Ovary (tissue), 9 donors: ENCODE data around the gene SDK1. TPM values are rescaled to one million over a fixed set of nuclear protein-coding genes. Genes with fewer than 3 reads are reported as not detected.

Experiments used
- DNase-seq, 5 donors: peaks; one replicate each; pipeline ENCODE4 v3.0.0-alpha.2; 2019 to 2020
- H3K27ac ChIP-seq, 2 donors: fragments of 200-600 bp; one replicate each; pipeline versions ENCODE4 v1.5.1 to v1.8.0; 2019 to 2022
- H3K27me3 ChIP-seq: fragments of 200-600 bp; one replicate; pipeline ENCODE4 v1.8.0; 2022
- H3K36me3 ChIP-seq: fragments of 200-600 bp; sonication (generic); one replicate; pipeline ENCODE4 v1.5.1; 2019
- H3K4me1 ChIP-seq: one replicate; pipeline ENCODE4 v1.8.1; 2013; ENCODE audit warnings: mild to moderate bottlenecking, moderate library complexity; ENCODE audit not compliant: insufficient read depth
- H3K4me3 ChIP-seq: fragments of 200-600 bp; sonication (generic); one replicate; pipeline ENCODE4 v1.5.1; 2017
- H3K9me3 ChIP-seq, 2 donors: fragments of 200-600 bp in 1 of 2; sonication (generic) in 1 of 2; one replicate each; pipeline versions ENCODE4 v1.5.1 to v1.8.1; 2013 to 2019; ENCODE audit warnings: mild to moderate bottlenecking in 1 of 2, moderate library complexity in 1 of 2
- CTCF ChIP-seq, 3 donors: fragments of 450-650 bp in 2 of 3; fragments of 200-600 bp in 1 of 3; IDR thresholded peaks; one replicate each; pipeline versions ENCODE4 v1.5.1 to v1.8.0; 2016 to 2022; ENCODE audit warnings: antibody characterized with exemption in 3 of 3, mild to moderate bottlenecking in 1 of 3
- EP300 ChIP-seq: sonication (generic); formaldehyde crosslinking; IDR thresholded peaks from one replicate; pipeline ENCODE4 v1.6.1; 2017; ENCODE audit warnings: antibody characterized with exemption
- POLR2A ChIP-seq: fragments of 450-650 bp; IDR thresholded peaks from one replicate; pipeline ENCODE4 v1.6.1; 2017; ENCODE audit warnings: antibody characterized with exemption, mild to moderate bottlenecking, moderate library complexity
- WGBS, 3 donors: extraction: QIAGEN DNeasy Blood & Tissue Kit in 1 of 3; methylation state at CpG; one replicate each; pipeline versions ENCODE4 v1.1.5 to v1.1.7; 2013 to 2017; 5-methylcytosine and 5-hydroxymethylcytosine counted together
- intact Hi-C, 4 donors: fragments of 100-400 bp; cut with DNase I; formaldehyde crosslinking; loops; one replicate each; pipeline versions ENCODE4 v1.11.0 to v1.15.1; 2022 to 2023
- polyA plus RNA-seq, 2 donors: library from polyadenylated mRNA; stranded (reverse); fragments of 200-250 nt in 1 of 2; fragments of 350-450 nt in 1 of 2; fragmentation: Illumina TruSeq in 1 of 2; extraction: RNeasy Lipid Tissue Mini Kit (QIAGEN cat#74804) in 1 of 2; gene quantifications; one replicate each; pipeline ENCODE4 v1.2.3, GENCODE V29; 2013 to 2014
- total RNA-seq, 7 donors: library from RNA; depleted of rRNA in 2 of 7; stranded (reverse); fragments of >200 nt in 2 of 7; fragmentation: NEBNext Ultra II Directional in 3 of 7; extraction: Animal tissue kit (Norgen Biotek cat#: 25700) in 3 of 7; gene quantifications; one replicate each; pipeline versions ENCODE4 v1.1.0 to v1.2.4, GENCODE V29; 2016 to 2023
- donor health status: DM: no; HTN: no; CAD: no; lungs with moderate emphysema.
- donor health status: DM: no; HTN: no; CAD: no.
- donor health status: Bipolar disorder and iron deficiency.
- donor health status: DM: yes; HTN: yes; CAD: no.
- donor health status: DM: no; HTN: no; CAD: no.
- donor health status: DM: yes; HTN: yes; CAD: no.

Gene SDK1
- total and polyA plus RNA-seq, 9 donors, result 1.2 to 13.3 (median 4.4) TPM

DNA sequence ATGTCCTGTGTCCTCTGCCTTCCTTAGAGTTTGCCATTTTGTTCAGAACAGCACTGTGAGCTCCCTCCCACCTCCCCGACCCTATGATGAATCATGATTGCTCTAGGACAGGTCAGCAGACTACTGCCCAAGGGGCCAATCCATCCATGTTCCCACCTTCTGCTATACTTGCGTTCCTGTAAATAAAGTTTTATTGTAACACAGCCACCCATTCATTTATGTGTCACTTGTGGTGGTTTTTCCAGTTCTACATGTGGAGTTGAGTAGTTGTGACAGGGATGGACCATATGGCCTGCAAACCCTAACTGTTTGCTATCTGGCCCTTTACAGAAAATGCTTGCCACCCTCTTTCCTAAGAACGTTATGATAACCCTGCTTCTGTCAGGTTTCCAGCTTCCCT lies 387.8 kb downstream of the SDK1 start:
- intact Hi-C loops, result no loop called here
- Histone ChIP-seq H3K27ac (no peak overlapping the region), H3K27me3 (no peaks in the 10 kb centered on the region), H3K4me3 (no peak overlapping the region), H3K4me1 (no peaks in the 10 kb centered on the region), H3K36me3 (no peaks in the 10 kb centered on the region), H3K9me3 (no peaks in the 10 kb centered on the region)
- no peak for TF ChIP-seq CTCF (IDR thresholded peaks at IDR 0.05)
- TF ChIP-seq EP300, result no peak
- TF ChIP-seq POLR2A, result no peak
- DNase-seq, result no peak
- WGBS, 3 donors, result 75 to 88% (median 81%) methylated on average over 3 of the region's 3 CpGs

GRCh38 chr7:3691478-3692158 lies 390.6 kb downstream of the SDK1 start:
- DNase-seq, result no peak
- intact Hi-C loops, result no loop called here
- Histone ChIP-seq H3K27me3 (no peaks in the 10 kb centered on the region), H3K36me3 (no peaks in the 10 kb centered on the region), H3K27ac (no peak overlapping the region), H3K4me3 (no peak overlapping the region), H3K4me1 (no peaks in the 10 kb centered on the region), H3K9me3 (no peaks in the 10 kb centered on the region)
- TF ChIP-seq EP300, result no peak
- WGBS, 3 donors, result 53 to 65% (median 62%) methylated on average over 5 of the region's 5 CpGs

DNA sequence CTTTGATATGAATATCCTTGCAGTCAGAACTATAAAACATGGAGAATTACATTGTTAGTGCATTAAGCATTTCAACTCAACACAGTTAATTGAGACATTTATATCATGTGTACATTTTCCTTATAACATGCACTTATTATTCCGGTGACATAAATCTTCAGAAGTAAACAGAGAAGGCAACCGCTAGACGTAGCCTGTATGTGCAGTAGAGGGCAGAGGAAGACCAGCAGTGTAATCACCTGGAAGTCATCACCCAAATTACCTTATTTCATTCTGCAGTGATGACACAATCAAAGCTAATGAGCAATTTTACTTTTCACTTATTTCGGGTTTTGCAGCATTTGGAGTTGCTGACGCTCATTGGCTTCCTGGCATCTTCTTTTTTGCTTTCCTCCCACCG lies 394.6 kb downstream of the SDK1 start:
- DNase-seq, result no peak

GRCh38 chr7:3696113-3696512 lies 395.1 kb downstream of the SDK1 start:
- H3K36me3 ChIP-seq, result no peaks in the 10 kb centered on the region
- no peak overlapping the region for H3K4me3 ChIP-seq
- H3K9me3 ChIP-seq, result no peaks in the 10 kb centered on the region
- DNase-seq, result no peak
- TF ChIP-seq CTCF (IDR thresholded peaks at IDR 0.05), result no peak
- no peak for TF ChIP-seq EP300
- TF ChIP-seq POLR2A, result no peak
- H3K27ac ChIP-seq, result no peak overlapping the region
- no peaks in the 10 kb centered on the region for H3K4me1 ChIP-seq
- WGBS, 3 donors, result 90 to 94% (median 92%) methylated on average over 4 of the region's 4 CpGs
- intact Hi-C loops, result no loop called here
- no peaks in the 10 kb centered on the region for H3K27me3 ChIP-seq

More for the DNA sequence above, 394.6 kb downstream of the SDK1 start:
- WGBS, 3 donors, result 87 to 93% (median 91%) methylated on average over 6 of the region's 6 CpGs
- intact Hi-C loops, result no loop called here
- no peaks in the 10 kb centered on the region for H3K36me3 ChIP-seq
- no peak overlapping the region for H3K27ac ChIP-seq
- TF ChIP-seq EP300, result no peak
- TF ChIP-seq CTCF (IDR thresholded peaks at IDR 0.05), result no peak
- no peak for TF ChIP-seq POLR2A
- H3K27me3 ChIP-seq, result no peaks in the 10 kb centered on the region
- H3K9me3 ChIP-seq, result no peaks in the 10 kb centered on the region
- no peaks in the 10 kb centered on the region for H3K4me1 ChIP-seq
- H3K4me3 ChIP-seq, result no peak overlapping the region

DNA sequence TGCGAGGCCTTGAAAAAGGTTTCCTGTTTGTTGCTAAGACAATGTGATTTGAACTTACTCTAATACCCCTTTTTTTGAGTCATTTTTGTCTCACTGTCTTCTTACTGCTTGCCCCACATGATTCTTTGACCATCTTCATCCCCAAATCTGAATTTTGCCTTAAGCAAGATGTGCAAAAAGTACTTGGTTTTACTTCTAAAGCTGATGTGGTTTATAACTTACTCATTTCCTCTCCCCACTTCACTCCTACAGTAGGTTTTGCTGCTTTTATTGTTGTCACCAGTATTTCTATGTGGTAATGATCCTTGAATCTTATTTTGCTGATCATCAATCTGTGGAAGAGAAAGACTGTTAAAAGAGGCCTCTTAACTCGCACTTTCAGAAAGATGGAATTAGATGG lies 396.4 kb downstream of the SDK1 start:
- no peaks in the 10 kb centered on the region for H3K9me3 ChIP-seq
- no peaks in the 10 kb centered on the region for H3K27me3 ChIP-seq
- DNase-seq, result no peak
- H3K36me3 ChIP-seq, result no peaks in the 10 kb centered on the region
- H3K4me1 ChIP-seq, result no peaks in the 10 kb centered on the region
- no peak overlapping the region for H3K4me3 ChIP-seq
- no peak overlapping the region for H3K27ac ChIP-seq
- intact Hi-C loops, result no loop called here
- TF ChIP-seq EP300, result no peak
- no peak for TF ChIP-seq POLR2A
- TF ChIP-seq CTCF (IDR thresholded peaks at IDR 0.05), result no peak
- WGBS, 3 donors, result 91 to 100% (median 95%) methylated on average over 2 of the region's 2 CpGs
